OCI-LY3 (cell line): ENCODE results near the gene TIMM22.

Experiments used
- CTCF ChIP-seq: fragments of 200-600, 300-600 bp; sonication (generic); IDR thresholded peaks from 2 replicates; pipeline ENCODE4 v1.5.1; 2014; ENCODE audit warnings: antibody characterized with exemption, low read length, low read depth
- EZH2phosphoT487 ChIP-seq: fragments of 200-600 bp; shearing (Covaris generic); IDR thresholded peaks from 2 replicates; pipeline ENCODE4 v1.6.1; 2018; ENCODE audit warnings: antibody characterized with exemption, mixed run types, low read depth

DNA sequence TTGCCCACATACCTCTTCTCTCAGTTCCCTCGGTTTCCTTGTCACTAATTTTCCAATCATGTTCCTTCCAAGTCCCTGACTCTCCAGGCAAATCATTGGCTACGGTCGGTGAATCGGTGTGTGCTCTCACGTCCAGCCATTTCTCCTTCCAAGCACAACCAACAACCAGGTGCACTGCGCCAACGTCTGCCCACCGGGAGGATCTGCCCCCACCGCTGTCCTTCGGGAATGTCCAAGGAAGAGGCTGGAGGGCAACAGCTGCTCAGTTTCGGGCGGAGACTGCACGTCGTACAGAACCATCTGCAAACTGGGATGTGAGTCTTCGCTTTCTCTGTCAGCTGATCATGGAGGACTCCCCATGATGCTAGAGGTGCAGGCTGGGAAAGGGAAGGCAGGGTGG is 9.0 kb upstream of the TIMM22 start:
- TF ChIP-seq CTCF (no peak), EZH2phosphoT487 (no peak)
